OCI-LY3 (cell line): ENCODE data around the gene SUMF1.

Source experiments
- H2AFZ ChIP-seq: fragments of 200-600, 300-600 bp; shearing (Covaris generic); 2 replicates; pipeline ENCODE4 v1.6.0; 2014; ENCODE audit warnings: antibody characterized with exemption, low read depth, low read length
- H3K27ac ChIP-seq: fragments of 200-600, 300-600 bp; sonication (generic); 2 replicates; pipeline ENCODE4 v1.5.1; 2014; ENCODE audit warnings: mild to moderate bottlenecking, low read length, moderate library complexity, mixed read lengths
- H3K27me3 ChIP-seq: fragments of 200-600, 300-600 bp; sonication (generic); 2 replicates; pipeline ENCODE4 v1.6.1; 2014; ENCODE audit warnings: low read depth, low read length, mixed read lengths
- H3K36me3 ChIP-seq: fragments of 200-600, 300-600 bp; sonication (generic); replicated peaks from 2 replicates; pipeline ENCODE3; 2014; ENCODE audit warnings: low read depth, low read length, mixed read lengths
- H3K4me1 ChIP-seq: fragments of 300-600, 200-600 bp; sonication (generic); 2 replicates; pipeline ENCODE4 v1.6.1; 2014; ENCODE audit warnings: low read length, mixed read lengths
- H3K4me2 ChIP-seq: fragments of 200-600, 300-600 bp; sonication (generic); 2 replicates; pipeline ENCODE4 v1.6.1; 2014; ENCODE audit warnings: low read length, mixed read lengths
- H3K4me3 ChIP-seq: fragments of 300-600, 200-600 bp; sonication (generic); 2 replicates; pipeline ENCODE4 v1.5.1; 2014; ENCODE audit warnings: antibody characterized with exemption, mild to moderate bottlenecking, low read length, moderate library complexity
- H3K79me2 ChIP-seq: fragments of 300-600, 200-600 bp; shearing (Covaris generic); 2 replicates; pipeline ENCODE4 v1.6.1; 2014; ENCODE audit warnings: mild to moderate bottlenecking, low read length, mixed read lengths
- H3K9ac ChIP-seq: fragments of 300-600, 200-600 bp; shearing (Covaris generic); 2 replicates; pipeline ENCODE4 v1.6.0; 2014; ENCODE audit warnings: mild to moderate bottlenecking, low read length, moderate library complexity
- H3K9me3 ChIP-seq: fragments of 200-600, 300-600 bp; shearing (Covaris generic); 2 replicates; pipeline ENCODE4 v1.6.1; 2014; ENCODE audit warnings: low read length, mixed read lengths; ENCODE audit not compliant: insufficient read depth
- H4K20me1 ChIP-seq: fragments of 200-600, 300-600 bp; sonication (generic); 2 replicates; pipeline ENCODE4 v1.6.1; 2016; ENCODE audit warnings: low read length, mixed read lengths; ENCODE audit not compliant: insufficient read depth
- CTCF ChIP-seq: fragments of 200-600, 300-600 bp; sonication (generic); IDR thresholded peaks from 2 replicates; pipeline ENCODE4 v1.5.1; 2014; ENCODE audit warnings: antibody characterized with exemption, low read length, low read depth
- EZH2phosphoT487 ChIP-seq: fragments of 200-600 bp; shearing (Covaris generic); IDR thresholded peaks from 2 replicates; pipeline ENCODE4 v1.6.1; 2018; ENCODE audit warnings: antibody characterized with exemption, mixed run types, low read depth

SUMF1 gene

GRCh38 chr3:4335840-4336562 lies 131.1 kb downstream of the SUMF1 start:
- no peak for TF ChIP-seq EZH2phosphoT487
- no peak for TF ChIP-seq CTCF
- H4K20me1 ChIP-seq, result no peaks in the 10 kb centered on the region
- no peak overlapping the region for H3K4me2 ChIP-seq

GRCh38 chr3:4334548-4334947 lies 132.5 kb downstream of the SUMF1 start:
- Histone ChIP-seq H3K79me2 (no peaks in the 10 kb centered on the region), H4K20me1 (no peaks in the 10 kb centered on the region), H3K4me2 (no peak overlapping the region), H3K4me3 (no peak overlapping the region), H3K9me3 (no peaks in the 10 kb centered on the region), H3K27me3 (no peaks in the 10 kb centered on the region), H3K36me3 (no peaks in the 10 kb centered on the region), H3K9ac (no peak overlapping the region), H3K4me1 (no peaks in the 10 kb centered on the region), H3K27ac (no peak overlapping the region), H2AFZ (no peak overlapping the region)
- TF ChIP-seq CTCF, result no peak
- no peak for TF ChIP-seq EZH2phosphoT487

More at GRCh38 chr3:4335840-4336562, 131.1 kb downstream of the SUMF1 start:
- H3K79me2 ChIP-seq, result no peaks in the 10 kb centered on the region
- no peak overlapping the region for H3K27ac ChIP-seq
- H3K4me3 ChIP-seq, result no peak overlapping the region
- H3K27me3 ChIP-seq, result no peaks in the 10 kb centered on the region
- no peaks in the 10 kb centered on the region for H3K36me3 ChIP-seq
- no peaks in the 10 kb centered on the region for H3K9me3 ChIP-seq
- H2AFZ ChIP-seq, result no peak overlapping the region
- no peaks in the 10 kb centered on the region for H3K4me1 ChIP-seq
- H3K9ac ChIP-seq, result no peak overlapping the region

- H3K27me3 ChIP-seq, result no peaks in the 10 kb centered on the region
- no peak overlapping the region for H3K9ac ChIP-seq
- no peaks in the 10 kb centered on the region for H3K4me1 ChIP-seq
- H3K27ac ChIP-seq, result no peak overlapping the region
- H3K9me3 ChIP-seq, result no peaks in the 10 kb centered on the region
- no peaks in the 10 kb centered on the region for H3K79me2 ChIP-seq
- no peak overlapping the region for H3K4me3 ChIP-seq
- H3K36me3 ChIP-seq, result no peaks in the 10 kb centered on the region
- TF ChIP-seq CTCF (no peak), EZH2phosphoT487 (no peak)
- H4K20me1 ChIP-seq, result no peaks in the 10 kb centered on the region
- H3K4me2 ChIP-seq, result no peak overlapping the region
- H2AFZ ChIP-seq, result no peak overlapping the region
Observed at GRCh38 chr3:4332991-4333390, 134.1 kb downstream of the SUMF1 start.

- no peak overlapping the region for H3K4me3 ChIP-seq
- no peaks in the 10 kb centered on the region for H3K27me3 ChIP-seq
- no peaks in the 10 kb centered on the region for H3K79me2 ChIP-seq
- no peaks in the 10 kb centered on the region for H3K9me3 ChIP-seq
- no peak overlapping the region for H3K4me2 ChIP-seq
- no peak for TF ChIP-seq CTCF
- no peak for TF ChIP-seq EZH2phosphoT487
- no peaks in the 10 kb centered on the region for H4K20me1 ChIP-seq
- H3K36me3 ChIP-seq, result no peaks in the 10 kb centered on the region
- H3K4me1 ChIP-seq, result no peaks in the 10 kb centered on the region
- H2AFZ ChIP-seq, result no peak overlapping the region
- H3K27ac ChIP-seq, result no peak overlapping the region
- no peak overlapping the region for H3K9ac ChIP-seq
Observed at GRCh38 chr3:4332574-4332973, 134.5 kb downstream of the SUMF1 start.
